Airway epithelial cell (primary cell): ENCODE results near the gene SGK1. TPM values are rescaled to one million over a fixed set of nuclear protein-coding genes. Genes with fewer than 3 reads are reported as not detected.

ENCODE experiments used
- total RNA-seq: library from RNA; depleted of rRNA; stranded (reverse); fragments of >200 nt; gene quantifications from 2 replicates; pipeline ENCODE4 v1.2.3, GENCODE V29; 2015

The SGK1 gene
- 48.3 and 73.3 TPM in 2 replicates for total RNA-seq

DNA sequence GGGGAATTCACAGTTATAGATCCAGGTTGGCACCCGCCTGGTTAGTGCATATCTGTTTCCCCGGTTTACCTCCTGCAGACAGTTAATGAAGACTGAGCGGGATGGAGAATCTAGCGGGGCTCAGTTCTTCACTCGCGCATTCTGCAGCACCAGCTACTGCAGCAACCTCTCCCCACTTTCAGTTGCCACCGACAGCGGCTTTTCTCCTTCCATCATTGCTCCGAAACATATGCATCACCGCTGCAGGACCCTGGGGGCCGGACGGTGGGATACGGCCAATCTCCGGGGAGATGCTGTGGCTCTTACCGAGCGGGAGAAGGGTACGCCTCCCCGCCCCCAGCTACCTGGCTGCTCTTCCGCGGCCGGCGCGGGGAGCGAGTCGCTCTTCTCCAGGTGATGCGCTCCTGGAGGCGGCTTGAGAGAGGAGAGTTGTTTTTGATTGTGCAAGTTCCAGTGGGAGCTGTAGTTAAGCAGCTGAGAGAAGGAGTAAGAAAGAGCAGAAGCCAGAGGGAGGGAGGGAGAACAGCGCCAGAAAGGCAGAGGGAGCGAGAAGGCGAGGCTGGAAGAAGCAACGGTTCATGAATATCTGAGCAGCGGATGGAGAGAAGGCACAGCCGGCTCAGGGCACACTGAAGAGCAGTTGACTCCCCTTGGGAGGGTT lies at the start of gene SGK1:
TSS of gene SGK1 (minus strand) at position 642 of the 661 bp plus-strand sequence. CDS start 652 bp downstream, outside the sequence.

